HG03457 (cell line): ENCODE data around the gene TBXT.
"Not testable (repeated sequence)": the region's sequence is repeated elsewhere in the genome, so short reads cannot be mapped to it uniquely, and the experiment has no call there.

Experiments
- ATAC-seq: cut with Tn5 transposase; IDR thresholded peaks from one replicate; pipeline ENCODE4 v1.9.1; 2021; ENCODE audit warnings: moderate number of reproducible peaks; ENCODE audit not compliant: unreplicated experiment

Gene TBXT

GRCh38 chr6:166167801-166168615 lies at the start of gene TBXT:
TSS of gene TBXT (minus strand) at chr6:166167851. CDS start at chr6:166167591, 260 bp downstream.
- ATAC-seq = no peak

- no peak for ATAC-seq
Measured at GRCh38 chr6:166207284-166207561, 39.6 kb upstream of the TBXT start.

- no peak for ATAC-seq
Measured at GRCh38 chr6:166206510-166207283, 39.0 kb upstream of the TBXT start.

- ATAC-seq = no peak
Measured at GRCh38 chr6:166206066-166206465, 38.4 kb upstream of the TBXT start.

- ATAC-seq = no peak
Measured at GRCh38 chr6:166204852-166205650, 37.4 kb upstream of the TBXT start.

GRCh38 chr6:166203641-166204222 lies 36.1 kb upstream of the TBXT start:
- ATAC-seq = no peak

GRCh38 chr6:166203003-166203640 lies 35.5 kb upstream of the TBXT start:
- no peak for ATAC-seq

- peak; percentile 56 for ATAC-seq
Measured at GRCh38 chr6:166202321-166202733, 34.7 kb upstream of the TBXT start.

- no peak for ATAC-seq
Measured at GRCh38 chr6:166201878-166202277, 34.2 kb upstream of the TBXT start.

GRCh38 chr6:166197361-166197760 lies 29.7 kb upstream of the TBXT start:
- no peak for ATAC-seq

- no peak for ATAC-seq
Measured at GRCh38 chr6:166195860-166196238, 28.2 kb upstream of the TBXT start.

GRCh38 chr6:166194914-166195859 lies 27.5 kb upstream of the TBXT start:
- ATAC-seq = no peak

GRCh38 chr6:166192557-166192956 lies 24.9 kb upstream of the TBXT start:
- ATAC-seq = no peak

GRCh38 chr6:166192136-166192535 lies 24.5 kb upstream of the TBXT start:
- no peak for ATAC-seq

GRCh38 chr6:166179704-166180103 lies 12.1 kb upstream of the TBXT start:
- ATAC-seq = no peak

GRCh38 chr6:166176106-166176505 lies 8.5 kb upstream of the TBXT start:
- ATAC-seq = no peak

- ATAC-seq = not testable (repeated sequence)
Measured at GRCh38 chr6:166175093-166175492, 7.4 kb upstream of the TBXT start.

- no peak for ATAC-seq
Measured at GRCh38 chr6:166174031-166174430, 6.4 kb upstream of the TBXT start.

- no peak for ATAC-seq
Measured at GRCh38 chr6:166173281-166173951, 5.8 kb upstream of the TBXT start.
